Amniotic stem cell (primary cell): ENCODE measurements around the gene NTF4.
A peak's percentile ranks its signal among the peaks of the same experiment; 100 is the strongest.

ENCODE experiments used
- DNase-seq: peaks from one replicate; lab custom pipeline; 2025; lab: John Stamatoyannopoulos, UW

NTF4 gene

GRCh38 chr19:49064768-49065611 is at the start of gene NTF4:
Gene NTF4, minus strand, starts transcription at chr19:49064818. Its CDS starts 2,821 bp downstream, at chr19:49061997.
- DNase-seq = no peak

GRCh38 chr19:49113762-49114629 is 49.4 kb upstream of the NTF4 start, which contains the start of gene LIN7B:
Gene LIN7B, plus strand, starts transcription at chr19:49114370. Its CDS starts 35 bp downstream, at chr19:49114405.
- DNase-seq = no peak

- DNase-seq = no peak
Observed at GRCh38 chr19:49111218-49111998, 46.8 kb upstream of the NTF4 start.

- no peak for DNase-seq
Observed at GRCh38 chr19:49110567-49110966, 45.9 kb upstream of the NTF4 start.

- DNase-seq = no peak
Observed at GRCh38 chr19:49109569-49110233, 45.1 kb upstream of the NTF4 start.

- DNase-seq = no peak
Observed at GRCh38 chr19:49109051-49109450, 44.4 kb upstream of the NTF4 start.

- no peak for DNase-seq
Observed at GRCh38 chr19:49107625-49108459, 43.2 kb upstream of the NTF4 start.

- DNase-seq = no peak
Observed at GRCh38 chr19:49106648-49107135, 42.1 kb upstream of the NTF4 start.

GRCh38 chr19:49104229-49104864 is 39.7 kb upstream of the NTF4 start:
- no peak for DNase-seq

- no peak for DNase-seq
Observed at GRCh38 chr19:49103331-49104085, 38.9 kb upstream of the NTF4 start.

- DNase-seq = no peak
Observed at GRCh38 chr19:49102303-49102702, 37.7 kb upstream of the NTF4 start.

- no peak for DNase-seq
Observed at GRCh38 chr19:49101160-49101559, 36.5 kb upstream of the NTF4 start.

GRCh38 chr19:49098795-49099194 is 34.2 kb upstream of the NTF4 start:
- no peak for DNase-seq

GRCh38 chr19:49097453-49098288 is 33.1 kb upstream of the NTF4 start:
- peak; percentile 50 for DNase-seq

- DNase-seq = no peak
Observed at GRCh38 chr19:49094505-49095482, 30.2 kb upstream of the NTF4 start.

- DNase-seq = no peak
Observed at GRCh38 chr19:49092686-49093085, 28.1 kb upstream of the NTF4 start.
